Stimulated activated CD4-positive, alpha-beta T cell treated with anti-CD3 and anti-CD28 coated beads, Interleukin-12 subunit alpha, Interleukin-12 subunit beta, amount 100 ng/mL, for 48 hours (primary cell): ENCODE results near the gene TF.

Experiments used
- DNase-seq, 3 donors: peaks; one replicate each; pipeline ENCODE4 v3.0.0-alpha.2; 2020; ENCODE audit warnings: low read depth in 2 of 3, low spot score in 1 of 3

TF gene

GRCh38 chr3:133805384-133805701 lies 59.1 kb downstream of the TF start:
- no peak for DNase-seq

GRCh38 chr3:133805702-133806475 lies 59.7 kb downstream of the TF start, which contains the start of gene SRPRB:
TSS of gene SRPRB (plus strand) at chr3:133805815. CDS start at chr3:133805849, 34 bp downstream.
- peak; percentile 90 to 95 (median 95) for DNase-seq

- DNase-seq: no peak
Observed at GRCh38 chr3:133812872-133813271, 66.7 kb downstream of the TF start.

- no peak for DNase-seq
Observed at GRCh38 chr3:133815386-133815785, 69.2 kb downstream of the TF start.

- no peak for DNase-seq
Observed at GRCh38 chr3:133820129-133820528, 73.9 kb downstream of the TF start.

- no peak for DNase-seq
Observed at GRCh38 chr3:133820889-133821675, 74.9 kb downstream of the TF start.

- DNase-seq: no peak
Observed at GRCh38 chr3:133821767-133822638, 75.8 kb downstream of the TF start.

- no peak for DNase-seq
Observed at GRCh38 chr3:133824961-133825485, 78.8 kb downstream of the TF start.

GRCh38 chr3:133825969-133826727 lies 80.0 kb downstream of the TF start:
- DNase-seq: no peak

- DNase-seq: no peak
Observed at GRCh38 chr3:133827136-133827535, 80.9 kb downstream of the TF start.

GRCh38 chr3:133827684-133828083 lies 81.5 kb downstream of the TF start:
- no peak for DNase-seq

GRCh38 chr3:133828576-133829309 lies 82.5 kb downstream of the TF start:
- DNase-seq: no peak

GRCh38 chr3:133829310-133829707 lies 83.1 kb downstream of the TF start:
- DNase-seq: no peak

- no peak for DNase-seq
Observed at GRCh38 chr3:133830071-133830470, 83.9 kb downstream of the TF start.

GRCh38 chr3:133831966-133832801 lies 86.0 kb downstream of the TF start:
- no peak for DNase-seq

GRCh38 chr3:133832802-133833144 lies 86.6 kb downstream of the TF start:
- no peak for DNase-seq

GRCh38 chr3:133833267-133833666 lies 87.1 kb downstream of the TF start:
- no peak for DNase-seq

GRCh38 chr3:133833880-133834620 lies 87.9 kb downstream of the TF start:
- DNase-seq: no peak
